OCI-LY1 (cell line): ENCODE results near the gene MAGI1.

Source experiments
- CTCF ChIP-seq: fragments of 200-600 bp; sonication (generic), shearing (Covaris generic); IDR thresholded peaks from 2 replicates; pipeline ENCODE4 v1.5.1; 2017; ENCODE audit warnings: mild to moderate bottlenecking, antibody characterized with exemption, low read length, moderate library complexity, mixed read lengths
- EZH2 ChIP-seq: fragments of 200-600 bp; sonication (generic), shearing (Covaris generic); IDR thresholded peaks from 2 replicates; pipeline ENCODE4 v1.8.0; 2017; ENCODE audit warnings: borderline replicate concordance, mixed run types, mild to moderate bottlenecking, antibody characterized with exemption, low read length, moderate library complexity, mixed read lengths

GRCh38 chr3:66055289-66055688 is 16.6 kb upstream of the MAGI1 start:
- TF ChIP-seq CTCF = no peak
- TF ChIP-seq EZH2 = no peak
